ENCODE measurements around the gene ZNF219.

The ZNF219 gene

GRCh38 chr14:21098076-21098891 is at the start of gene ZNF219:
TSS of gene ZNF219 (minus strand) at chr14:21098655. CDS start at chr14:21093591, 5,064 bp downstream.
- TF ChIP-seq CTCF (IDR thresholded peaks at IDR 0.05): no peak
- Mint-ChIP-seq H3K27me3 (ENCODE audit: low read depth, poor library complexity) (no peaks in the 10 kb centered on the region), H3K27ac (peak within 1 kb of the TSS; percentile 91), H3K36me3 (ENCODE audit: low read depth) (peaks cover 7% of the 10 kb centered on the region), H3K9me3 (no peaks in the 10 kb centered on the region), H3K4me3 (peak within 1 kb of the TSS; percentile 91), H3K4me1 (peaks cover 86% of the 10 kb centered on the region)
- DNase-seq: peak; percentile 73

GRCh38 chr14:21145437-21145836 is 47.0 kb upstream of the ZNF219 start:
- no peak for TF ChIP-seq CTCF (IDR thresholded peaks at IDR 0.05)
- Mint-ChIP-seq H3K27me3 (ENCODE audit: low read depth, poor library complexity) (peaks cover 9% of the 10 kb centered on the region), H3K4me1 (no peaks in the 10 kb centered on the region), H3K9me3 (peaks cover 31% of the 10 kb centered on the region), H3K27ac (no peak overlapping the region), H3K36me3 (ENCODE audit: low read depth) (no peaks in the 10 kb centered on the region), H3K4me3 (no peak overlapping the region)
- no peak for DNase-seq

- Mint-ChIP-seq H3K4me3 (no peak overlapping the region), H3K4me1 (no peaks in the 10 kb centered on the region), H3K36me3 (ENCODE audit: low read depth) (no peaks in the 10 kb centered on the region), H3K27ac (no peak overlapping the region), H3K27me3 (ENCODE audit: low read depth, poor library complexity) (peaks cover 6% of the 10 kb centered on the region), H3K9me3 (peaks cover 31% of the 10 kb centered on the region)
- TF ChIP-seq CTCF (IDR thresholded peaks at IDR 0.05): no peak
- DNase-seq: no peak
Observed at GRCh38 chr14:21142357-21142756, 43.9 kb upstream of the ZNF219 start.

- Mint-ChIP-seq H3K9me3 (peaks cover 19% of the 10 kb centered on the region), H3K36me3 (ENCODE audit: low read depth) (no peaks in the 10 kb centered on the region)
Observed at GRCh38 chr14:21136024-21136423, 37.6 kb upstream of the ZNF219 start.

GRCh38 chr14:21133901-21134300 is 35.4 kb upstream of the ZNF219 start:
- no peak for TF ChIP-seq CTCF (IDR thresholded peaks at IDR 0.05)
- peaks cover 3% of the 10 kb centered on the region for H3K27me3 Mint-ChIP-seq (ENCODE audit: low read depth, poor library complexity)
- H3K9me3 Mint-ChIP-seq: peaks cover 22% of the 10 kb centered on the region
- H3K36me3 Mint-ChIP-seq (ENCODE audit: low read depth): no peaks in the 10 kb centered on the region
- no peak overlapping the region for H3K4me3 Mint-ChIP-seq
- no peaks in the 10 kb centered on the region for H3K4me1 Mint-ChIP-seq
- no peak overlapping the region for H3K27ac Mint-ChIP-seq
- no peak for DNase-seq

More at GRCh38 chr14:21136024-21136423, 37.6 kb upstream of the ZNF219 start:
- no peak overlapping the region for H3K27ac Mint-ChIP-seq
- no peak overlapping the region for H3K4me3 Mint-ChIP-seq
- H3K4me1 Mint-ChIP-seq: no peaks in the 10 kb centered on the region
- TF ChIP-seq CTCF (IDR thresholded peaks at IDR 0.05): peak; percentile 69
- peaks cover 3% of the 10 kb centered on the region for H3K27me3 Mint-ChIP-seq (ENCODE audit: low read depth, poor library complexity)
- no peak for DNase-seq

GRCh38 chr14:21123429-21123828 is 25.0 kb upstream of the ZNF219 start:
- no peak for DNase-seq
- no peak for TF ChIP-seq CTCF (IDR thresholded peaks at IDR 0.05)
- Mint-ChIP-seq H3K36me3 (ENCODE audit: low read depth) (no peaks in the 10 kb centered on the region), H3K4me1 (no peaks in the 10 kb centered on the region), H3K27me3 (ENCODE audit: low read depth, poor library complexity) (peaks cover 16% of the 10 kb centered on the region), H3K4me3 (no peak overlapping the region), H3K9me3 (peaks cover 11% of the 10 kb centered on the region), H3K27ac (no peak overlapping the region)
